Adrenal gland (tissue), 5 donors: Measurements from ENCODE around the gene CALU.

Experiments used
- CTCF ChIP-seq, 6 experiments: fragments of 450-650 bp in 4 of 6; fragments of 200-600 bp in 2 of 6; sonication (generic) in 1 of 6; IDR thresholded peaks; 1 replicate in 5 of 6; 2 replicates in 1 of 6; pipeline versions ENCODE4 v1.5.1 to v1.8.0; 2016 to 2021; ENCODE audit warnings: antibody characterized with exemption in 6 of 6, mild to moderate bottlenecking in 2 of 6, moderate library complexity in 1 of 6
- POLR2A ChIP-seq, 2 donors: fragments of 450-650 bp; IDR thresholded peaks; one replicate each; pipeline ENCODE4 v1.6.1; 2017; ENCODE audit warnings: antibody characterized with exemption in 2 of 2, mild to moderate bottlenecking in 2 of 2, moderate library complexity in 1 of 2
- donor health status: DM: no; HTN: no; CAD: no.

- TF ChIP-seq CTCF (IDR thresholded peaks at IDR 0.05) (no peak), POLR2A (IDR thresholded peaks at IDR 0.05) (no peak)
Observed at GRCh38 chr7:128732521-128733277, 6.5 kb upstream of the CALU start.
